AG04450 (cell line): Measurements from ENCODE around the gene IKZF1. TPM values are rescaled to one million over a fixed set of nuclear protein-coding genes. Genes with fewer than 3 reads are reported as not detected.
"Not testable (repeated sequence)": the region's sequence is repeated elsewhere in the genome, so short reads cannot be mapped to it uniquely, and the experiment has no call there.

ENCODE experiments used
- CTCF ChIA-PET: fragments of 300-600, 350-600 bp; formaldehyde crosslinking; extraction: SDS; loops from one replicate; lab custom pipeline; 2022; ENCODE audit warnings: antibody characterized with exemption, inconsistent platforms; lab: Charles Lee
- POLR2A ChIA-PET: fragments of 350-600 bp; formaldehyde crosslinking; extraction: SDS; loops from one replicate; lab custom pipeline; 2021; ENCODE audit warnings: antibody characterized with exemption, inconsistent platforms; lab: Yijun Ruan, JAX
- DNase-seq: peaks from one replicate; pipeline ENCODE4 v3.0.0-alpha.2; 2011; ENCODE audit warnings: low read depth, low spot score
- H3K27ac ChIP-seq: one replicate; pipeline ENCODE4 v1.5.1; 2012; ENCODE audit warnings: low read depth, low read length, control low read depth
- H3K27me3 ChIP-seq: one replicate; pipeline ENCODE4 v1.6.0; 2012; ENCODE audit warnings: low read length; ENCODE audit not compliant: control insufficient read depth, insufficient read depth
- H3K4me3 ChIP-seq: 2 replicates; pipeline ENCODE4 v1.5.1; 2011; ENCODE audit warnings: mild to moderate bottlenecking, low read depth, low read length, control low read depth
- H3K9me3 ChIP-seq: 2 replicates; pipeline ENCODE4 v1.5.1; 2012; ENCODE audit warnings: low read length; ENCODE audit not compliant: control insufficient read depth, insufficient read depth
- CTCF ChIP-seq: IDR thresholded peaks from 2 replicates; pipeline ENCODE4 v1.5.1; 2011; ENCODE audit warnings: low read depth, low read length, control low read depth, inconsistent platforms
- polyA plus RNA-seq: library from polyadenylated mRNA; depleted of rRNA; stranded (reverse); fragments of >200 nt; gene quantifications from 2 replicates; pipeline ENCODE4 v1.2.3, GENCODE V29; 2011

Gene IKZF1
- polyA plus RNA-seq, 1 experiment = not detected

- ChIA-PET CTCF (interaction anchor here (0.6 kb wide), 1 partner anchor 804 kb away, joined by 4 read pairs; no protein-coding TSS in a partner anchor), POLR2A (no interaction called here)
- H3K4me3 ChIP-seq = no peak overlapping the region
- no peak for DNase-seq
- no peaks in the 10 kb centered on the region; the same call in 1 of the 2 replicates for H3K9me3 ChIP-seq
- H3K27me3 ChIP-seq = no peaks in the 10 kb centered on the region
- no peak overlapping the region for H3K27ac ChIP-seq
- TF ChIP-seq CTCF = no peak
Measured at GRCh38 chr7:50336894-50337703, 32.6 kb downstream of the IKZF1 start.

- H3K9me3 ChIP-seq, H3K27ac ChIP-seq, POLR2A ChIA-PET, H3K4me3 ChIP-seq, DNase-seq, H3K27me3 ChIP-seq: not testable (repeated sequence)
- CTCF ChIA-PET = interaction anchor here (0.6 kb wide), 1 partner anchor 123 kb away, joined by 6 read pairs; no protein-coding TSS in a partner anchor
Measured at GRCh38 chr7:50339472-50339871, 35.0 kb downstream of the IKZF1 start.

- Histone ChIP-seq H3K9me3 (no peaks in the 10 kb centered on the region; the same call in 1 of the 2 replicates), H3K4me3 (no peak overlapping the region), H3K27me3 (no peaks in the 10 kb centered on the region), H3K27ac (no peak overlapping the region)
- TF ChIP-seq CTCF = no peak
- no peak for DNase-seq
- CTCF ChIA-PET = no interaction called here
- POLR2A ChIA-PET = no interaction called here
Measured at GRCh38 chr7:50339990-50340500, 35.5 kb downstream of the IKZF1 start.

- no peaks in the 10 kb centered on the region for H3K9me3 ChIP-seq
- CTCF ChIA-PET = no interaction called here
Measured at GRCh38 chr7:50341724-50342123, 37.2 kb downstream of the IKZF1 start.

GRCh38 chr7:50342616-50343114 lies 38.1 kb downstream of the IKZF1 start:
- H3K4me3 ChIP-seq = no peak overlapping the region
- TF ChIP-seq CTCF = no peak
- DNase-seq = no peak
- CTCF ChIA-PET = no interaction called here
- H3K27ac ChIP-seq = no peak overlapping the region
- H3K27me3 ChIP-seq = no peaks in the 10 kb centered on the region
- POLR2A ChIA-PET = no interaction called here
- no peaks in the 10 kb centered on the region for H3K9me3 ChIP-seq

More at GRCh38 chr7:50341724-50342123, 37.2 kb downstream of the IKZF1 start:
- Histone ChIP-seq H3K27ac (no peak overlapping the region), H3K27me3 (no peaks in the 10 kb centered on the region), H3K4me3 (no peak overlapping the region)
- POLR2A ChIA-PET = no interaction called here
- TF ChIP-seq CTCF = no peak
- DNase-seq = no peak
